GM19438 (cell line): ENCODE results near the gene STPG4.

Experiments used
- ATAC-seq: cut with Tn5 transposase; IDR thresholded peaks from one replicate; pipeline ENCODE4 v1.9.1; 2021; ENCODE audit warnings: low read depth; ENCODE audit not compliant: unreplicated experiment

STPG4 gene

DNA sequence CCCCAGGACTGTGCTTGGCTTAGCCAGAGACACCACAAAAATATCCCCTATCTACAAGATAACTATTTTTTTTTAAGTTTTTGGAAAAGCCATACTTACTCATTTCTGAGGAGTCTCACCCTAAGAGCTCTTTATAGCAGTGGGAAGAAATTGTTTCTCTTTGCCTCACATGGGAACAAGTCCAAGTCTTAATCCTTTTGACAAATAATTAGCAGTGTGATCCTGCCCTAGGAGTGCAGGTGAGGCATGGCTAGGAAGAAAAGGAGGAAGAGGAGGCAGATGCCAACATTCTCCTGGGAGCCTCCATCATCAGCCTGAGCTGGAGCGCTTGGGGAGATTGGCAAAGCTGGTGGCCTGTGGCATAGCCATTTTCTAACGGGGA, 115.6 kb downstream of the STPG4 start:
- no peak for ATAC-seq

DNA sequence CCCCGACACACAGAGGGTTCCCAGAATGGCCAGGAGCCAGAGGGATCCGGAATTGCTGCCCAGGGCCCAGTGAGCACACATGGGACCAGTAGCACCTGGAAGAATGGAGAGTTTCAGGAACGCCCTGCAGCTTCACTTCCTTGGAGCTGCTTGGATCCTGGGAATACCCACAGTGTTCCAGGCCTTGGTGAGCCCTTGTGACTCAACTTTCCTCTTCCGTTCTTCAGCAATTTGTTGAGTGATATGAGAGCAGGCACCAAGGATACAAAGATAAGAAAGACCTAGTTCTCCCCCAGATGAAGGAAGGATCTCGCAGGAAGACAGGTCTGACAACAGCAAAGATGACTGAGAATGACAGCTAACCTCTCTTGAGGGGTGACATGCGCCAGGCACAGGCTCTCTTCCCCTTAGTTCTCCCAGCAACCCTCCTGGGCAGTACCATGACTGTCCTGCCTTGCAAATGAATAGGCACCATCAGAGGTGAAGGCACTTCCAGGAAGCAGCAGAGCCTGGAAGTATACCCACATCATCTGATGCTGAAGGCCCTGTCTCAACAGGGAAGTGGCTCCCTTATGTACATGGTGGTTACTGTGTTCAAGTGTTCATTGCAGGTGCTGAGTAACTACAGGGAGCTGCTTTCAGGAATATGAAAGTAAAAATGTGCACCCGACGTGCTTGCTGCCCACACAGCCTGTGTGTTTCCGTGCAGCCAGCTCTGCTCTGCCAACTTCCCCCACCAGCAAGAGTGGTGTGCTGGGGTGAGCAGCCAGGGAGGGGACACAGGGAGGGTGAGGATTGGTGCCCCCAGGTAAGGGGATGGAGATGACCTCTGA, 116.2 kb downstream of the STPG4 start:
- no peak for ATAC-seq

DNA sequence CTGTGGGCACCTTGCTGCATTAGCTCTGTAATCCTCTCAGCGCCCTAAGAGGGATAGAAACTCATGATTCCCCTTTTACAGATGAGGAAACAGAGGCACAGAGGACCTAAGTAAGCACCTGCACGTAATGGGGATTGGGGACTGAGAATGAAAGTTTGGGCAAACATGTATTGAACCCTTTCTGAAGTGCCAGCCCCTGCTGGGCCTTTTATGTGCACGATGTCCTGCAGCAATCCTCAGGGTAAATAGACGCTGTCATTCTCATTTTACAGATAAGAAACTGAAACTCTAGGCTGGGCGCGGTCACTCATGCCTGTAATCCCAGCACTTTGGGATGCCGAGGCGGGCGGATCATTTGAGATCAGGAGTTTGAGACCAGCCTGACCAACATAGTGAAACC, 117.4 kb downstream of the STPG4 start:
- no peak for ATAC-seq
